ENCODE data around the gene CNTNAP2.

The CNTNAP2 gene

DNA sequence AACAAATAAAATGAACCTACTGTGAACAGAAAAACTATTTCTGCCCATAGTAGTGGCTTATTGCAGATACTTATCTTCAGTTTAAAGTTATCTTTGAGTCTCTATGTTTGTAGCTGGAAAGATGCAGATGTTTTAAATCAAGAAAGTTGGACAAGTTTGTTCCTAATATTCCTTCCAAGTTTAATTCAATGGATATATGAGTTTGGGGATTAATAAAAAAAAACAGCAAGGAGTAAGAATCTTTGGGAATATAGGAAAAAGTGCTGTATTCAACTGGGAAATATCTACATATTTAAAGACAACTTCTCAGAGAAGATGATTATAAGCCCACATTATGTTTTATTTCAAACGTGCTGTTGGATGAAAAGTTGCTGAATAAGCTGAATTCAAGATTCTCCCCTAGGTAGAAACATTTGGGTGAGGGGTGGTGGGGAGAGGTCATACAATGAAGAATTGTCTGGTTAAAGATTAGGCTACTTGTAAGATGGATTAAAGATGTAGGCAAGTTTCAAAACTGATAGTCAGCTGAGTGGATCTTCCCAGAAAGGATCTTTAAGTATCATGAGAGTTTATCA is 1135.2 kb downstream of the CNTNAP2 start:
- DNase-seq (no peak), ATAC-seq (no peak)

DNA sequence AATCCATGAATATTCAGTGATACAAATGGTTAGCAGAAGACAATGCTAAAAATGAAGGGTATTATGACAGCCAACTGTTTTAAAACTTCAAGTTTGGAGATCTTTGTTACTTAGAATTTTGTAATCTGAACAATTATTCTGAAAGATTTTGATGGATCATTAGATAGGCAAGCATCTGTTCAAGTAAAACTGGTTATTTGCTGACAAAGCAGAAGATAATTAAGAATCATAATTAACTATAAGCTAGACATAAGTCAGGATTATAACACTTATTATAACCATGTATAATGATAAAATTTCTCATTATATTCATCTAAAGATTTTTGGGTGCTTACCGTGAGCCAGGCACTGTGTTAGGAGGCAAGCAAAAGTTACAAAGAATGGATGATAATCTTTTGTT is 1145.1 kb downstream of the CNTNAP2 start:
- no peak for ATAC-seq
- DNase-seq, result no peak

- DNase-seq (no peak), ATAC-seq (no peak)
Measured at GRCh38 chr7:147265528-147265927, 1148.9 kb downstream of the CNTNAP2 start.

DNA sequence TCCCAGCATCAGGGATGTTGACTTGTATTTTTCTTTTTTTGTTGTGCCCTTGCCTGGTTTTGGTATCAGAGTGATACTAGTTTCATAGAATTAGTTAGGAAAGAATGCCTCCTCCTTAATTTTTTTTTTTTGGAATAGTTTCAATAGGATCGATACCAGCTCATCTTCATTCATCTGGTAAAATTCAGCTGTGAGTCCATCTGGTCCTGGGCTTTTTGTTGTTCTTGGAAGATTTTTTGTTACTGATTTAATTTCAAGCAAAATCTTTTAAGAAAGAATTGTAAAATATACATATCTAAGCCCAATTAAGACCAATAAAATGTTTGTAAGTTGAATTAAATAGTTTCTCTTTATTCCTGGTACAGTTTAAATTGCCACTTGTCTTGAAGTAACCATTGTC is 1159.5 kb downstream of the CNTNAP2 start:
- ATAC-seq (no peak), DNase-seq (no peak)

DNA sequence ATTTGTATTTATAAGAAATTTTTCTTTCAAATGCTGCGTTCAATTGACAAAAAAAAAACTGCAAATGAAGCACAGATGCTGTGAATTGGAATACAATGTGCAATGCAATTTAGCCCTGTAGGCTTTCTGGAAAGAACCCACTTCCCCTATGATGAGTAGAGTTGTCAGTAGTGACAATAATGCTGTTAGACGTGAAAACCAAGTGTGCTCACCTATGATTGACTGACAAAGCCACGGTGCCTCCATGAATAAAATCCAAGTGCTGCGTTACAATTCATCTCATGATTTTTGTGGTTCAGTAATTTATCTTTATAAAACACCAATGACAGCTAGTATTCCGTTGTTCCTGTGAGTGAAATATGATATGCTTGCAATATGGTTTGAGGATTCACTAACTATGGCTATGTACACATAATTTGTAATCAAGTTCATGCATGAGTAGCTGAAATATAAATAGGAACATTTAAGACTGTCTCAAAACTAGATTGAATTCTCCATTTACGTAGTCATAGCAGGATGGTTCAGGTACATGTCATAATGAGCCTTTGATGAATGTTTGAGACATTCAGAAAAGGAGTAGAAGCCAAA is 1160.3 kb downstream of the CNTNAP2 start:
- no peak for DNase-seq
- ATAC-seq, result no peak

GRCh38 chr7:147279514-147279913 is 1162.9 kb downstream of the CNTNAP2 start:
- ATAC-seq (no peak), DNase-seq (no peak)

- no peak for DNase-seq
Measured at GRCh38 chr7:147279964-147280374, 1163.4 kb downstream of the CNTNAP2 start.

DNA sequence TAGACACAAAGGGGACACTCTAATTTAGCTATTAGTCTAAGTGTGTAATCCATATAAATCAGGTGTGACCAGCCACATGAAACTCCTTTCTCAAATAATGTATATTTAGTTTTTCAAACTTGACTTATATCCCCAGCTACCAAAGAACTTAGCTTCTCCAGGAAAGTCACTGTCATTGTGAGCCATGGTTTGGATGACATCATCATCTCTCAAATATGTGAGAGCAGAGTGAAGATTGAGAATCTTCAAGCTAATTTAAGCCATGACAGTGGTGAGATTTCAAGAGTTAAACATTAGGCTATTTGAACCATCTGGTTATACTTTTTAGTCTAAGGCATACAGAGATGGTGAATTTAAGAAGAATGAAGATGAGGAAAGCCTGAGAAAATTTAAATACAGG is 1165.6 kb downstream of the CNTNAP2 start:
- ATAC-seq (no peak), DNase-seq (no peak)

More at GRCh38 chr7:147279964-147280374, 1163.4 kb downstream of the CNTNAP2 start:
- no peak for ATAC-seq

GRCh38 chr7:147296201-147296600 is 1179.6 kb downstream of the CNTNAP2 start:
- ATAC-seq (no peak), DNase-seq (no peak)

- ATAC-seq (no peak), DNase-seq (no peak)
Measured at GRCh38 chr7:147296986-147297385, 1180.4 kb downstream of the CNTNAP2 start.

DNA sequence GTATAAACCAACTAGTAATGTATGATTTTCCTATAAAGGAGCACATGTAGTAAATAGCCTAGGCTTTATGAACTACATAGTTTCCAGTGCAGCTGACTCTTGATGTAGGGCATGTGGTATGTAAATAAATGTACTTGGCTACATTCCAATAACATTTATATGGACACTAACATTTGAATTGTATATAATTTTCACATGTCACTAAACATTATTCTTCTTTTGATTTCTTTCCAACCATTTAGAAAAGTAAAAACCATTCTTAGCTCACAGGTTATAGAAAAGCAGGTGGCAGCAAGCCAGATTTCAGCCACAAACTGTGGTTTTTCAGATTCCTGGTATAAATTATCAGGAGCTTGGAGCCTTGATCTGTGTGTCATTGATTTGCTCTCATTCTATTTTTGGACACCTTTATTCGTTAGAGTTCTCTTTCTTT is 1182.0 kb downstream of the CNTNAP2 start:
- ATAC-seq (no peak), DNase-seq (no peak)

GRCh38 chr7:147300293-147300692 is 1183.7 kb downstream of the CNTNAP2 start:
- ATAC-seq (no peak), DNase-seq (no peak)

DNA sequence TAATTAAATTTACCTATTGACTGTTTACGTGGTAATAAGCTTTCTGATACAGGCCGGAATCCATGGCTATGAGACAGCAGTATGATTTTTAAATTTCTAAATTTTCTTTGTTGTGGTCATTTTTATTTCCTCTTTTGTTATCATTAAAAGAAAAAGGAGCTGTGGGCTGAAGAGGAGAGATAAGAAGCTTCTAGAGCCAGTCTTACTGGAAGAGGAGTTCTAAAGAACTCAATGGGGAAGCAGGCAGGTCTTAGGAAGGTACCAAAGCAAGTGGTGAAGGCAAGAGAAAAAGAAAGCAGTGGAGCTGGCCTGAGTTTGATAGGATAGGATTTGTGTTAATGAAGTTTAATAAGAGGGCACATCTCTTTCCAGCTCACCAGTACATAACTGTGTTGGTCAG is 1187.8 kb downstream of the CNTNAP2 start:
- no peak for DNase-seq
- ATAC-seq, result no peak

DNA sequence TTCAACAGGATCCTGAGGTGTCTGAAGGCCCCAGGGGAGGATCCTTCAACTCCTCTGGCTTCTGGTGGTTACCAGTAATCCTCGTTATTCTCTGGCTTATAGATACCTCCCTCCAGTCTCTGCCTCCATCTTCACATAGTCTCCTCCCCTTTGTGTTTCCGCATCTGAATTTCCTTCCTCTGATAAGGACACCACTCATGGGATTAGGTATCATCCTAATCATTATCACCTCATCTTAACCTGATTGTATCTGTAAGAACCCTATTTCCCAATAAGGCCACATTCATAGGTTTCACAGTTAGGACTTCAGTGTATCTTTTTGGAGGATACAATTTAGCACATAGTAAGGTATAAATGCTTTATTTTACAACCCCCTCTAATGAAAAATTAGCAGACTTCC is 1189.2 kb downstream of the CNTNAP2 start:
- DNase-seq, result no peak
- ATAC-seq, result no peak

- ATAC-seq (no peak), DNase-seq (no peak)
Measured at GRCh38 chr7:147308539-147308938, 1191.9 kb downstream of the CNTNAP2 start.

GRCh38 chr7:147311336-147311735 is 1194.7 kb downstream of the CNTNAP2 start:
- DNase-seq, result no peak
- ATAC-seq, result no peak

- DNase-seq (no peak), ATAC-seq (no peak)
Measured at GRCh38 chr7:147321504-147321903, 1204.9 kb downstream of the CNTNAP2 start.

DNA sequence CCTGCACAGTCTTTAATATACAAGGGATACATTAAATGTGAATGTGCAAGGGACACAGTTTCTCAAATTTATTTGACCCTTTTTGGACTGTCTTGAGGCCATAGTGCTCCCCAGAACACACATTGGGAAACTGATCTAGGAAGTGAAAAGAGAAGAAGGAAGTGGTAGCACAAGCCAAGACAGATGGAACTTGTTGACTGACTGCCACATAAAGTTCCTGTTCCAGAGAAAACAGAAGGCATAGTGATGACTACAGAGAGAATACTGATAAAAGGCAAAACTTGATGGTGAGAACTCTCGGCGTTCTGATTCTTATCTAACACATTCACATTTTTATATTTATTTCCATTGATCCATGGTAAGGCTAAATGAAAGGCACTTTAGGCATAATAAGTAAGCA is 1216.4 kb downstream of the CNTNAP2 start:
- ATAC-seq, result no peak
- no peak for DNase-seq

- no peak for DNase-seq
- no peak for ATAC-seq
Measured at GRCh38 chr7:147363101-147363500, 1246.5 kb downstream of the CNTNAP2 start.

- ATAC-seq, result no peak
- no peak for DNase-seq
Measured at GRCh38 chr7:147376192-147376591, 1259.6 kb downstream of the CNTNAP2 start.

DNA sequence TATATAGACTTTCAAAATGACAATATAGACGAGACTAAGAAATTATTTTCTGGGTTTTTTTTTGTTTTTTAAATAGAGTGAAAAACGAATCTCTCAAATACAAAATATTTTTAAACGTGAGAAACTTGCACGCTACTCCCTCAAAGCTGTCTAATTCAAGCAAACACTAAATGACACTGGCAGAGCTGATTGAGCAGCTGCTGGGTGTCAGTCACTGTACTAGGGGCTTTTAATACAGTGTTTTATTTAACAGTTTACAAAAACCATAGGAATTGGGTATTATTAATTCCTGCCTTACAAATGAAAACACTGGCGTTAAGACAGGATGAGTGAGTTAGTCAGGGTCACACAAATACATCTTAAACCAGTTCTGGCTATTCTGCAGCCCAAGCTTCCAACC is 1264.3 kb downstream of the CNTNAP2 start:
- ATAC-seq (no peak), DNase-seq (no peak)

DNA sequence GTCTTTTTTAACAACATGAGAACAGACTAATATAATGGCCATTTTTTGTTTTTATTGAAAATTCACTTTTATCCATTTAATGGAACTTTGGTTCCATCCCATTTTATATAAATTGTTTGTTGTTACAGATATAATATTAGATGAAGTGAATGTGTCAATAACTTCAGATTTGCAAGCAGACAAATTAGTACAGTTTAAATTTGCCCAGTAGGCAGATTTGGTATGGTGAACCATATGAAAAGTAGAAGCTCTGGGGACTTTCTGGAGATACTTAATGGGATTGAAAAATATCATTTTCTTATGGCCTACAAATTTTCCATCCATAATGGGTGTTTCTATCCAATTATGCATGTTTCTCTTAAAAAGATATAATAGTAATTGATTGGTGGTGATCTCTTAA is 1277.7 kb downstream of the CNTNAP2 start:
- ATAC-seq (no peak), DNase-seq (no peak)

GRCh38 chr7:147400221-147400689 is 1283.7 kb downstream of the CNTNAP2 start:
- ATAC-seq (no peak), DNase-seq (no peak)

DNA sequence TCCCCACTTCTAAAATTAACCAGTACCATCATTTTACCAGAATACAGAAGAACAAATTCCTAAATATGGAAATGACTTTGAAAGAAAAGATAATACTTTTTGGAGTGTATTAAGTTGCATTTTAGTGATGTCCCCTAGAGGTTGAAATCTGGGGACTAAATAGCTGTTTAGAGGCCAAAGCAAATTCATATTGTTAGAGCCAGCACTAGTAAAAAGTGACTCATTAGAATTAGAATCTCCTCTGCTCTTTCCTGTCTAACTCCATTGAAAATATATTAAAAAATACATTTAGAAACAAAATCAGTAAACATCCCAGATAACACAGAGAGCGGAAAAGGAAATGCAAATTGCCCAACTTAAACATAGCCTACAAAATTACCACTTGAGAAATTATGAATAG is 1284.3 kb downstream of the CNTNAP2 start:
- ATAC-seq (no peak), DNase-seq (no peak)
